Hematopoietic multipotent progenitor cell treated with erythropoietin and hydrocortisone succinate and interleukin-3 and kit ligand, for 4 days (in vitro differentiated cells): Measurements from ENCODE around the gene DHX8.
A peak's percentile ranks its signal among the peaks of the same experiment; 100 is the strongest.

Experiments used
- DNase-seq: peaks from one replicate; pipeline ENCODE4 v3.0.0-alpha.2; 2015

Gene DHX8

GRCh38 chr17:43550754-43551153, 67.0 kb downstream of the DHX8 start:
- DNase-seq, result no peak

GRCh38 chr17:43552229-43552837, 68.6 kb downstream of the DHX8 start:
- DNase-seq, result no peak

GRCh38 chr17:43553573-43553972, 69.8 kb downstream of the DHX8 start:
- no peak for DNase-seq

GRCh38 chr17:43554857-43555256, 71.1 kb downstream of the DHX8 start:
- no peak for DNase-seq

- DNase-seq, result peak; percentile 84
Measured at GRCh38 chr17:43556292-43556691, 72.5 kb downstream of the DHX8 start.

- DNase-seq, result no peak
Measured at GRCh38 chr17:43558805-43559160, 75.0 kb downstream of the DHX8 start.

- DNase-seq, result no peak
Measured at GRCh38 chr17:43559161-43559816, 75.5 kb downstream of the DHX8 start.

GRCh38 chr17:43560461-43561427, 77.0 kb downstream of the DHX8 start:
- no peak for DNase-seq

- no peak for DNase-seq
Measured at GRCh38 chr17:43562679-43563599, 79.2 kb downstream of the DHX8 start.

- no peak for DNase-seq
Measured at GRCh38 chr17:43563600-43564594, 80.1 kb downstream of the DHX8 start.

GRCh38 chr17:43568506-43569082, 84.8 kb downstream of the DHX8 start:
- no peak for DNase-seq

- no peak for DNase-seq
Measured at GRCh38 chr17:43570518-43570928, 86.7 kb downstream of the DHX8 start.

- no peak for DNase-seq
Measured at GRCh38 chr17:43572368-43572980, 88.7 kb downstream of the DHX8 start.

GRCh38 chr17:43573579-43574321, 90.0 kb downstream of the DHX8 start:
- DNase-seq, result no peak

GRCh38 chr17:43574348-43574747, 90.6 kb downstream of the DHX8 start:
- DNase-seq, result no peak

GRCh38 chr17:43574896-43575525, 91.2 kb downstream of the DHX8 start:
- DNase-seq, result no peak
